Testis (tissue), 2 donors: ENCODE results near the gene MXRA8.

Experiments used
- CTCF ChIP-seq, 3 experiments: fragments of 450-650 bp in 2 of 3; fragments of 200-600 bp in 1 of 3; sonication (generic) in 1 of 3; IDR thresholded peaks; one replicate each; pipeline ENCODE4 v1.5.1; 2016 to 2019; ENCODE audit warnings: antibody characterized with exemption in 3 of 3, mild to moderate bottlenecking in 2 of 3, moderate library complexity in 1 of 3
- POLR2A ChIP-seq: fragments of 450-650 bp; IDR thresholded peaks from one replicate; pipeline ENCODE4 v1.6.1; 2017; ENCODE audit warnings: antibody characterized with exemption, mild to moderate bottlenecking, moderate library complexity

- TF ChIP-seq CTCF (IDR thresholded peaks at IDR 0.05), result no peak
- TF ChIP-seq POLR2A, result no peak
These were observed 3.6 kb upstream of the MXRA8 start for GRCh38 chr1:1361982-1362423.
